Globus pallidus (tissue), 1 donor: Measurements from ENCODE around the gene HES7.
A peak's percentile ranks its signal among the peaks of the same experiment; 100 is the strongest.

Experiments
- DNase-seq: peaks from one replicate; pipeline ENCODE4 v3.0.0-alpha.2; 2015; ENCODE audit warnings: low spot score

HES7 gene

DNA sequence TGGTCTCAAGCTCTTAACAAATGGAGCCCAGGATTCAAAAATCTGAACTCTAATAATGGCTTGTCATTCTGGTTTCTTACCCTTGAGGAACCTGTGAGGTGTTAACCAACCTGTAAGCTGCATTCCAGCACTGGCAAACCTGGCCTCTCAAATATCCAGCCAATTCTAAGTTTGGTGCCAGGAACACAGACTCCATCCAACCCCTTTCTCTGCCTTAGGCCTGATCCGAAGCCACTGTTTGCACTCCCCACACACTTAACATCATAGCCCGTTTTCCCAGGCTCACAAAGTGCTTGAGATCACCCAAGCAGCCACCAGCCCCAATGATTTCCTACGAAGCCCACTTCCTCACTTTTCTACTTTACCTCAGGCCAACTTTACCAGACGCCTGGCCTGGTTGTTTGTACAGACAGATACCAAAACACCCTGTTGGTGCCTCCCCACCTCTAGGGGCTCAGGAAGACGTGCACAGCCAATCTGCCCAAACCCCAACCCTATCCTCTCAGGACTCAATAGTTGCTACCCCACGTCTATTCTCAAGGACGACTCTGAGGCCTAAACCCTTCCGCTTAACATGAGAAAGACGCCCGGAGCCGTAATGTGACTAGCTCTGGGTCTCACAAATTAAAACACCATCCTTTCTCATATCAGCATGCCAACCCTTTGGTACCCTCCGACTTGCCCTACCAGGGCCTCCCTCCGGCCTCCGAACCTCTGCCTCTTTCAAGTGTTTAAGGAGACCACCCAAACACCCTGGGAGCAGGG lies 31.5 kb upstream of the HES7 start:
- DNase-seq: no peak

DNA sequence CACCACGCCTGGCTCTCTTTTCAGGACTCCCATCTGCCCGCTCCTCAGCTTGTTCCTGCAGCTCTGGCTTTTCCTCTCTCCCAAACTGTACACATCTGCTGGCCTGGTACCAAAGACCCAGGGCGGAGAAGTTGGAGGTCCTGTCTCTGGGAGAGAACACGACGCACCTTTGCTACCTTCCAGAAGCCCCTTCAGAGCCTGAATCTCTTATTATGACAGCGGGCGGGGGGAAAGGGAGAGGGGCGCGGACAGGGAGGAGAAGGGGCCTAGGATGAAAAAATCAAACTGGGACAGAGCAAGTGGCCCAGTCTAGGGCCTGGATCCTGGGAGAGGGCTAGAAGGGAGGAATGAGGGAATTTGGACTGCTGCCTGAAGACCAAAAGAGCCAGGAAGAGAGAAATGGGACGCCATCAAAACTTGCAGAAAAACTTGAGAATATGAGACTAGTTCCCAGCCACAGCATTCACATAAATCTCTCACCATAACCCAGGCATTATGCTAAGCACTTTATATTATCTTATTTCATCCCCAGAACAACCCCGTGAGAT lies 30.8 kb upstream of the HES7 start:
- no peak for DNase-seq

DNA sequence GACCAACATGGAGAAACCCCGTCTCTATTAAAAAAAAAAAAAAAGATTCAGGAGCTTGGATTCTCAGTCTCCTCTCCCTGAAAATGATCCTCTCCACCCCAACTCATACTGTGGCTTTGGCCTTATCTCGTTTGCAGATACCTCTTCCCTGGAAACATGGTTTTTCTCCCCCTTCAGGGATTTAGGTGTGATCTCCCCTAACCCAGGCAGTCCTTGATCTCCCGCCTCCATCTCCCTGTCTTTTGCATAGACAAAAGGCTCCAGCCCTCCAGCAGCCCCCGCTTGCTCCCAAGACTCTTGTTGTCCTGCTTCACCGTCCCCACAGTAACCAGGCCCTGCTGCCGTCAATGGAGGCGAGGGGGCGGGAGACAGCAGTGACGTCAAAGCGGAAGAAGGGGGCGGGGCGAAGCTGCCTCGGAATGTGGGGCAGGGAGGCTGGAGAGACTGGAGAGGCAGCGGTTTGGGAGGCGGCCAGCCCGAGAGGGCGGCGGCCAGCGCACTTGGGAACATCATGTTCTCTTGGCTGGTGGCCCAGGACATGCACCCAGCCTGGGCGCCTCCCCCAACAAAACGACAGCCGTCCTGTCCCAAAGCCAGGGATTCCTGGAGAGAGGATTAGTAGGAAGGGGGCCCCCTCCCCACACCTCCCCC lies 30.2 kb upstream of the HES7 start:
- peak; percentile 95 for DNase-seq

DNA sequence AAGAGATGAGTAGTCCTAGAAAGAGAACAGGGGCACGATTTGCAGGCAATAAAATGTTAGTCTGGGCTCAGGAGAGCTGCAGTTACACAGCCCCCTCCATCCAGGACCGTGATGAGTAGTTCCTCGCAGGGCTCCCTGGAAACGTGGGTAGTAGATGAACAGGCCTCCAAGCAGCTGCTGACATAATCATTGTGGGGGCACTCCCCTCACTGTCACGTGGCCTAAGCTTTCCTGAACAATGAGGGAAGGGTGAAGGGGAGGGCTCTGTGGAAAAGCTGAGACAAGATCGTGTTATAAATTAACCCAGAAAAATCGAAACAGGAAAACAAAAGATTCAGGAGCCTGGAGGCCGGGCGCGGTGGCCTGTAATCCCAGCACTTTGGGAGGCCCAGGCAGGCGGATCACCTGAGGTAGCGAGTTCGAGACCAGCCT lies 29.6 kb upstream of the HES7 start:
- DNase-seq: peak; percentile 78

DNA sequence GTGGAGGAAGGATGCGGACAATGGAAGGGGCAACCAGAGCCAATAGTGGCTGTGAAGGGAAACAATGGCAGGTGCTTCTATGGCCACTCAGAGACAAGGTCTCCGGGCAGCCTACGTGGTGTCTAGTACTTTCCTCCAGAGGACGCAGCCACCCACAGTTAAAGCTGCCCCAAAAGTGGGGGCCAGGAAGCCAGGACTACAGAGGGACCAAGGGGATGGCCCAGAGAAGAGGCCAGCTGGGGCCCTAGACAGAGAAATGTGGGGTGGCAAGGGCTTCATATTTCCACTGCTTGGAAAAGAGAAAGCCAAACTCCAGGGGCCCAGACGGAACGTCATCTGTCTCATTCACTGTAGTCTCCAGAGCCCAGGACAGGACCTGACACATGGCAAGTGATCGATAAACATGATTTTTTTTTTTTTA lies 29.1 kb upstream of the HES7 start:
- DNase-seq: no peak

DNA sequence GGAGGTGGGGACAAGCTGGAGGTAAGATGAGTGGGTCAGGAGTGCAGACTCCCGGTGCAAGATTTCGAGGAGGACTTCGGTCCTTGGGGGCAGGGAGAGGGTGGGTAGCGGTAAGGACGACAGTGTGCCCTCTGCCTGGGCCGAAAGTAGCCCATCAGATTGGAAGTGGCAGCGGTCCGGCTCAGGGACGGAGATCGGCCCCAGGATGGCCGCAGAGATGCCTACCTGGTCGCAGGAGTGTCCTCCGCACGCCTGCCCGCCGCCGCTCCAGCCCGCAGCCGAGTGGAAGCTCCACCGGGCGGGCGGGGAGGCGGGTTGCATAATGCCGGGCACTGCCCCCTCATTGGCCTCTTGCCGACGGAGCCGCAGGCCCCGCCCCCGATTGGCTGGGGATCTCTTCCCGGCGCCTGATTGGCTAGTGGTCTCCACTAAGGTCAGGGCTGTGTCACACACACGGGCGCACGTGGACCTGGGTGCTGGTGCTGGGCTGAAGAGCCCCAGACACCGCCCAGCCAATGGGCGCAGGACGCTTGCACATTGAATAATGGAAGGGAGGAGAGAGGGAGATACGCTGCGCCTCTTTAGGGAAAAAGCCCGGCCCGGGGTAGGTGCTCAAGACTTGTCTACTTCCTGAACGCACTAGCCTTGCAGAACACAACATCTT lies 28.3 kb upstream of the HES7 start, which contains the start of gene PER1:
PER1 (minus strand) TSS at position 293 of the 664 bp plus-strand sequence. CDS start 1,698 bp downstream, outside the sequence.
- peak; percentile 91 for DNase-seq

DNA sequence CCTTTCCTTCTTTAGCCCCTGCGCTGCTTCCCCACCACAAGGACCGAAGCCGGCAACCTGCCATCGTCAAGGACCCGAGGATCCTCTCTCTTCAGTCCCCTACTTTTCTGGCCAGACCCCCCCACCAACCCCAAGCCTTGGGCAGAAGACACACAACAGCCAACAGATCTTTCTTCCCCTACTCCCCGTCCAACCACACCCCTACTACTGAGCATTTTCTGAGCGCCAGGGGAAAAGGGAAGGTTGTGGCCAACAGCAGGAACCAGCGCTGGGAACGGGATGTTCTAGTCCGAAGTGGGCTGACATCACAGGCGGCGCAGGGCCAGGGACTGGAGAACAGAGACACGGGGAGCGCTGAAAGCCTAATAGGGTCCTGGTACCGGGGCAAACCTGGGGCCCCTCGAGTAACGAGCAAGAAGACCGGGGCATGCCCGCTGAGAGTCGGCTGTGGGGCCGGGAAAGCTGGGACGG lies 27.8 kb upstream of the HES7 start:
- peak; percentile 69 for DNase-seq

DNA sequence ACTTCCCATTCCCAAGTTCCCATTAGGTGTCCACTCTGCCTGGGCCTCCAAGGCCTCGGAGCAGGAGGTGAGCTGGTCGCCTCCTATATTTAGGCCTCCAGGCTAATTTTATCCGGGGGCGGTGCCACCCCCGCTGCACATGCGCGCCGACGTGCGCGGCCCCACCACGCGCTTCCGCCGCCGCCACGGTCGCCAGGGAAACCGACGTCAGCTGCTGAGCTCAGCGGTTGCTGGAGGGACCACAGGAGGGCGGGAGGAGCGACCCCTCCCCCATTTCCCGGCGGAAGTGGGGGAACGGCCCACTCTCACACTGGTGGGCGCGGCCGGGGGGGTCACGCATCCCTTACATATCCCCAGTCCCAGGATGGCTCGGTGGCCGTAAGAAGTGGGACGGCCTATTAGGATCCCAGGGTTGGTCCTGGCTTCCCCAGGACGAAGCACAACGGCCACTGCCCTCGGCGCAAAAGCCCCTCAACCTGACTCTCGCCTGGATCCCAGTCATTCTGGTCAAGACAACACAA lies 27.3 kb upstream of the HES7 start:
- DNase-seq: peak; percentile 82

DNA sequence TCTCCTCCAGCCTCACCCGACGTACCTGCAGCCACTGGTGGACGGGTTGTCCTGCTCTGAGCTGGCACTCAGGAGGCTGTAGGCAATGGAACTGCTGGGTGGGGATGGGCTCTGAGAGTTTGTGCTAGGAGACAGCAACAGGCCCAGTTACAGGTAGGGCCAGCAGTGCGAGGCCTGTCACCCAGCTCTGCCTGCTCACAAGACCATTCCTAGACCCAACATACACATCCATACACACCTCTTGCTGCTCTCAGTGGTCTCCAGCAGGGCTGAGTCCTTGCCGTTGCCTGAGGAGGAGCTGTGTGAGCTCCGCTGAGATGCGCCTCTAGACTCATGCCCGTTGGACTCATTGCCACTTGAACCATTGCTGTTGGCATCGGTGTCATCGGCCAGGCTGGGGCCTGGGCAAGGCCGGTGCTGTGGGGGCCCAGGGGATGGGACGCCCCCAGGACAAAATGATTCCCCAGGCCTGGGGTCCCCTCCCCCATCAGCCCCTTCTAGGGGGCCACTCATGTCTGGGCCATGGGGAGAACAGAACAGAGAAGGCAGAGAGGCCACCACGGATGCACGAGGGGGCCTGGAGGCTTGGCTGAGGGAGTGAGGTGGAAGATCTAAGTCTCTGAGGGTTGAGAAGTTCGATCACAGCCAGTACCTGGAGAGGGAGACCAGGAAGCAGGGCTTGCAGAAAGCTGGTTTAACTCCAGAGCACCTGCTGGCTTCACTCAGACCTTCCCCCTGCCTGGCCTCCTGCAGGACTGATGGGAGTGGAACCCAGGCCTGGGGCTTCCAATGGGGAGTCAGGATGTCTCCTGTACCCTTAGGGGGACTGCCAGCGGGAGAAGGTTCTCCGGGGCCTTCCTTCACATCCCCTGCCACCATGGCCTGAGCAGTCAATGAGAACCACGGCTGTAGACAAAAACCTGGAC lies 26.6 kb upstream of the HES7 start:
- DNase-seq: no peak

DNA sequence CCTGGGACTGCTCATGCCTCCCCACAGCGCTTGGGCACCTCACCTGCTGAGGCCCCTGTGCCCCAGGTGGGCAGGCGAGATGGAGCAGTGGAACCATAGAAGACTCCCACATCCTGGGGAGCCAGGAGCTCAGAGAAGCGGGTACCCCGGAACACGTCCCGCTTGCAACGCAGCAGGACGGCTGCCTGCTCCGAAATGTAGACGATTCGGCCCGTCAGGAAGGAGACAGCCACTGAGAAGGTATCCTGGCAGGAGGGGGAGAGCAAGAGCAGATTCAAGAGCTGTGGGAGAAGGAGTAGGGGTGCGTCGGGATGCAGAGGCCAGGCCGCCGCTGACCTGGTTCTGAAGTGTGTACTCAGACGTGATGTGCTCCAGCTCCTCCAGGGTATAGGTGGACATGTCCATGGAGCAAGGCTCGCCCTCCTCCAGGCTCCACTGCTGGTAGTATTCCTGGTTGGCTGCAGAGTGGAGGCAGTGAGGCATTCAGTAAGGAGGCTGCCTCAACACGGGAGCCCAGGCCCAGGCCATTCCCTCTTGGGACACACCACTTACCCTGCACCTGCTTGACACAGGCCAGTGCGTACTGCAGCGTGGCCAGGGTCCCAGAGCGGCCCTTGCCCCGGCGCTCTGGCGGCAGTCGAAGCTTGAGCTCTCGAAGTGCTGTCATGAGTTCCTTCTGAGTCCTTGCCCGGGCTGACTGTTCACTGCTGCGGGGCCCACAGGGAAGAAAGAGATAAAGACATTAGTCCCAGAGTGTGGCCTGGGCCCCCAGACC lies 25.7 kb upstream of the HES7 start:
- DNase-seq: no peak

DNA sequence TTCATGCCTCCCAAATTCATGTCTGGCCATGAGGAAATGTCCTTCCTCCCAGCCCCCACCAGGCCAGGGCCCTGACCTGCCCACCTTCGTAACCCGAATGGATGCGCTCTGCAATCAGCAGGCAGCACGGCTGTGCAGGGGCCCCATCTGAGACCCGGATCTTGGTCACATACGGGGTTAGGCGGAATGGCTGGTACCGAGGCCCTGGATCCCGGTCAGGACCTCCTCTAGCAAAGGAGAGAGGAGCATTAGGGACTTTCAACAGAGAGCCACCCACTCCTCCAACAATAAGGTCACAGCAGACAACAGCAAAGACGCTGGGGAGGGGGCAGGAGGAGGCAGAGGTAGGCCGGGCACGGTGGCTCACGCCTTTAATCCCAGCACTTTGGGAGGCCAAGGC lies 24.7 kb upstream of the HES7 start:
- DNase-seq: no peak

DNA sequence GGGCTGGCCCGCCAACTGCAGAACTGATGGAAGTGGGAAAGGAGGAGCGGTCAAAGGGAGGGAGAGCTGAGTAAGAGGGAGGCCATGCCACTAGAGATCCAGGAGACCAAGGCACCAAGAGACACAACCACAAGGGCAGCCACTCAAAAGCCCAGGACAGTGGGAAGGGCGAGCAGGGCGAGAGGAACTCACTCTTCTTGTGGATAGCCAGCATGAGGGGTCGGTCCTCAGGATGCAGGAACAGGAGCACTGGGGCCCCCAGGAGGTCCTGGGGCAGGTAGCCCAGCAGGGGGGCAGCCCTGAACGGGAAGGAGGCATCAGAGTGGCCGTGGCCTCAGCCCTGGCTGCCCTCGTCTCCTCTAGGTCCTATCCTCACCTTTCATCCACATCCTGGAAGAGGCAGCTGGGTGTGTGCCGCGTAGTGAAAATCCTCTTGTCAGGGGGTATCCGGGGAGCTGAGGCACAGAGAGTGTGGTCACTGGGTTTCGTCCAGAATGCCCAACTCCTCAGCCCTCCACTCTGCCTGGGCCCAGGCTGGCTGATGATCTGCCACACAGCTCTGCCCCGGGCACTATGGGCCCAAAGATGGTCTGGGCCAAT lies 24.0 kb upstream of the HES7 start:
- DNase-seq: no peak

DNA sequence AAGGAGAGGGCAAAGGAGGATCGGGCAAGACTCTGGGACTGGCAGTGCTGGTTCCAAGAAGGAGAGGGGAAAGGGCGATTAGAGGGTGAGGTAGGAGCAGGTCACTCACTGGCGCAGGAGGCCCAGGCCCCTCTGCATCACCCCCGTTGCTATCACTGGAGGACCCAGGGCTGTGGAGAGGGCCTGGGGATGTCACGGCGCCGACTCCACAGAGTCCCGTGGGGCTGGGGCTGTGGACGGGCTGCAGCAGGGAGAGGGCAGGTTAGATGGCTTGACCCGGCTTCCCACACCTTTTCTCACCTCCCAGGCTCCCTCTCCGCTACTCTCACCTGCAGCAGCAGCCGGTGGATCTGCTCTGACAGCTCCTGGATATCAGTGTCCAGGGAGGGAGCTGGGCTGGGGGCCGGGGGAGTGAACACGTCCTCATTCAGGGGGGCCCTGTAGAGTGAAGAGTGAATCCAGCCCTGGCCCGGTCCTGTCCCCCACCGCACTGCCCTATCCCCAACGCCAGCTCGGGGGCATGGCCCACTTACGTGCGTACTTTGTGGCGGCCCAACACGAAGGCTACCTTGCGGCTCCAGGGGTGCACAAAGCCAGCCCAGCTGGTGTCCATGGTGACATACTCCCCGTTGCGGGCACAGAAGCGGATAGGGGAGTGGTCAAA lies 23.4 kb upstream of the HES7 start:
- DNase-seq: no peak

DNA sequence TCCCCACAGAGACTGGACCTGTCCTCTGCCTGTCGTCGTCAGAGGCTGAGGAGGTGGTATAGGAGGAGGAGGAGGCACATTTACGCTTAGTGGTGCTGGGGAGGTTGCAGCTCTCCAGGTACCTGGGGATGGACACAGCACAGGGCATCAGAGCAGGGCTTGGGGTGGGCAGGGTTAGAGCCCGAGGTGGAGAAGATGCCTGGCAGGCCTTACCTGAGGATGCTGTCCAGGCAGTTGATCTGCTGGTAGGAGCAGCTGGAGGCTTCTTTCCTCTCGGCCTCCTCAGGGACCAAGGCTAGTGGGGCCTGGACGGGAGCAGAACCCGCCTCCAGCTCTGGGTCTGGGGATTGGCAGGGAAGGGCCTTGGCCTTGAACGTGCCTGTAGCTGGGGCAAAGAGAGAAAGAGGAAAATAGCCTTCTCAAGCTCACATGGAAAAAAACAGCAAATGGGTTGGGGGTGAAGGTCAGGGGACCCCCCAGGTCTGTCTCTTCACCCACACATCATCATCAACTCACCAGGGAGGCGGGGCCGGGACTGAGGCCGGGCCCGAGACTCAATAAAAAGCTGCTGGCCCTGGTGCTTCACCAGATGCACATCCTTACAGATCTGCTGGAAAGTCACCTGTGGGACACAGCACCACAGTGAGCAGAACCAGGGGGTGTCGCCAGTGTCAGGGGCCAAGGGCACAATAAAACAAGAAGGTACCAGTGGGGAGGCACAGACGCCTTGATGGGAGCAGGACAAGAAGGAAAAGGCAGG lies 22.7 kb upstream of the HES7 start:
- DNase-seq: no peak

DNA sequence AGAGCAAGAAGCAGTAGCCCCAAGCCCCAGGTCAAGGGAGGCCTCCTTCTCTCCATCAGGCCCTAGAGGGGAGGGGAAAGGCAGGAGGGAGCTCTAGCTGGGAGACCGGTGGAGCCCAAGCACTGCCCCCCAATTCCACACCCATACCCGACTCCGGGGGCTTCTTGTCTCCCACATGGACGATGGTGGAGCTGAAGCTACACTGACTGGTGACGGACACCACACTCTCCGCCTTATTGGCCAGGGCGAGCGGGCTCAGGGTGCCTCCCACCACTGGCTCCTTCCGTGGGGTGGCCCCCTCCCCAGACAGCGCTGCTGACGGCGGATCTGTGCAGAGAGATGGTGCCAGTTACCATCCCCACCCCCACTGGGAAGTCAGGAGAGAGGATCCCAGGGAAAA lies 21.9 kb upstream of the HES7 start:
- no peak for DNase-seq

DNA sequence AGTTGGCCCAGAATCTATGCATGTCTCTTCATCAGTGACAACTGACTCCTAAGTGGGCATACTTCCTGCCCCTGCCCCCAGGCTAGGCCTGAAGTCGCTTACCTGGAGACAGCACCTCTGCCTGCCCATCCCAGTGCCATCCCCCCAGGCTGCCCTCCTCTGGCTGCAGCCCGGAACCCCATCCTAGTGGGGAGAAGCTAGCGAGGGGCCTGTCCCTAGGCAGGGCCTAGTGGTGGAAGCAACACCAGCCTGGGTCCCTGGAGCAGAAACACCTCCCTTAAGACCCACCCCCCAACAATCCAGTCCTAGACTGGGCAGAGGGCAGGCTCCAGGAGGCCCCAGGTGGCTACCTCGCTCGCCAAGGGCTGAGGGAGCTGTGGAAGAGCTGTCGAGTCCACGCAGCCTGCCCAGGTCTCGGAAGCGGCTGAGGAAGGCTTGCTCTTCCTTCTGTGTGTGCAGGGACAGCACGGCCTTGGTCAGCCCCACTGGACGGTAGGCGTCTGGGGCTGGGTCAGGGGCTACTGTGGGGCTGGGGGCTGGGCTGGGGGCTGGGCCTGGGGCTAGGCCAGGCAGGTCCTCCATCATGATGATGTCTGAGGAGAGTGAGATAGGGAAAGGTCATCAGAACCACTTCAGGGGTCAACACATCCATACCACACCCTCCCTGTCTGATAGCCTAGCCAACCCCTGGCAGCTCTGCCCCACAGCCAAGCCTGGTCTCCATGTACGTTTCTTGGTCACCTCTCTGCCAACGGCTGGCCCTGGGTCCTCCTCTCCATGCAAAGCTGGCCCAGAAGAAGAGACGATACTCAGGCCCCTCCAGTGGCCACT lies 20.7 kb upstream of the HES7 start:
- no peak for DNase-seq

DNA sequence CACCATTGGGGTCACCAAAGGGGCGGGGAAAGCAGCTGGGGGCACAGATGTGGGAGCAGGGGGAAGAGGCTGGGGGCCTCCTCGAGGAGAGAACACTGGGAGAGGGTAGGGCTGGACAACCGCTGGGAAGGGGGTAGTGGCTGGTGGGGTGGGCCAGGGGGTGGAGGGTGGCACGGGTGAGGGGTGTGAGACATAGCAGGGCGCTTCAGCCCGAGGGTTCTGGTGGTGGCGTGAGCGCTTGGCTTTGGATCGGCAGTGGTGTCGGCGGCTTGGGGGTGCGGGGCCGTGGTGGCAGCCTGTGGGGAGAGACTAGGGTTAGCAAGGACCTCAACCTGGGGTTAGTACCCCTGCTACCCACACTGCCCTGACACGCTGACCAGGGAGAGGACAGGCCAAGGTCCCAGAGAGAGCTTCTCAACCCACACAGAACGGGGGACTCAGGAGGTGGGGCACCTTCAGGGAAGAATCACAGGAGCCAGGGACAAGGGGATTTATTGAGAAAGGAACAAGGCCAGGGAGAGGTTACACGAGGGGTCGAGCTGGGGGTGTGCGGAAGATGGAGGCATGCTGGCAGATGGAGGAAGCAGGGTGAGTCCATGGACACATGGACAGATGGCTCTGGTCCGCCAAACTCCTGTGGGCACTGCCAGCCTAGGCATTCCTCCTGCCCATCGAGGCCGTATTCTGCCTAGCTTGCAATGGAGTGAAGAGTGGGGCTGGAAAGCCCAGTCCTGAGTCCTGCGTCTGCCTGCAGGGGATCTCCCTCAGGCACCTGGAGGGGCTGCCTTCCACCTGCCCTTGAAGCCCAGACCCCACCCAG lies 19.9 kb upstream of the HES7 start:
- no peak for DNase-seq
